CD14-positive monocyte (primary cell): Measurements from ENCODE around the gene KCNMB1. TPM values are rescaled to one million over a fixed set of nuclear protein-coding genes. Genes with fewer than 3 reads are reported as not detected.

Source experiments
- DNase-seq, 3 donors: peaks; one replicate each; pipeline ENCODE4 v3.0.0-alpha.2; 2011 to 2022
- H2AFZ ChIP-seq: 2 replicates; pipeline ENCODE4 v1.6.0; 2012; ENCODE audit warnings: mild to moderate bottlenecking, low read depth, low read length, inconsistent platforms; ENCODE audit not compliant: insufficient read depth, poor library complexity, severe bottlenecking
- H3K27ac ChIP-seq, 2 donors: 1 replicate in 1 of 2; 2 replicates in 1 of 2; pipeline ENCODE4 v1.5.1; 2012 to 2013; ENCODE audit warnings: low read length in 2 of 2, control low read depth in 1 of 2, inconsistent platforms in 1 of 2, low read depth in 1 of 2, mild to moderate bottlenecking in 1 of 2
- H3K27me3 ChIP-seq, 2 donors: one replicate each; pipeline versions ENCODE4 v1.6.0 to v1.6.1; 2011 to 2013; ENCODE audit warnings: low read length in 2 of 2; ENCODE audit not compliant: control insufficient read depth in 2 of 2, insufficient read depth in 2 of 2
- H3K36me3 ChIP-seq, 2 donors: replicated peaks in 1 of 2; 1 replicate in 1 of 2; 2 replicates in 1 of 2; pipeline versions ENCODE4 v1.5.1 to v1.6.1; 2012 to 2013; ENCODE audit warnings: low read length in 2 of 2, control low read depth in 1 of 2, inconsistent platforms in 1 of 2, mild to moderate bottlenecking in 1 of 2; ENCODE audit not compliant: insufficient read depth in 2 of 2, control insufficient read depth in 1 of 2
- H3K4me1 ChIP-seq, 2 donors: 1 replicate in 1 of 2; 2 replicates in 1 of 2; pipeline versions ENCODE4 v1.5.1 to v1.6.1; 2012 to 2013; ENCODE audit warnings: low read length in 2 of 2, control low read depth in 1 of 2, inconsistent platforms in 1 of 2, mild to moderate bottlenecking in 1 of 2, moderate library complexity in 1 of 2; ENCODE audit not compliant: insufficient read depth in 2 of 2, control insufficient read depth in 1 of 2
- H3K4me2 ChIP-seq: replicated peaks from 2 replicates; pipeline ENCODE3; 2012; ENCODE audit warnings: low read length, moderate library complexity, mild to moderate bottlenecking; ENCODE audit not compliant: poor library complexity, severe bottlenecking; ENCODE audit errors: extremely low read depth
- H3K4me3 ChIP-seq, 3 experiments: fragments of 200-600 bp in 1 of 3; sonication (generic) in 1 of 3; replicated peaks in 1 of 3; 1 replicate in 2 of 3; 2 replicates in 1 of 3; pipeline ENCODE4 v1.5.1; 2011 to 2013; ENCODE audit warnings: low read length in 3 of 3, mild to moderate bottlenecking in 3 of 3, control low read depth in 2 of 3, low read depth in 2 of 3, inconsistent platforms in 1 of 3, moderate library complexity in 1 of 3
- H3K79me2 ChIP-seq: 2 replicates; pipeline ENCODE4 v1.6.0; 2012; ENCODE audit warnings: mild to moderate bottlenecking, control low read depth, inconsistent platforms, low read length, moderate library complexity; ENCODE audit not compliant: insufficient read depth
- H3K9ac ChIP-seq: 2 replicates; pipeline ENCODE4 v1.6.0; 2017; ENCODE audit warnings: low read length, mild to moderate bottlenecking; ENCODE audit not compliant: insufficient read depth, poor library complexity, severe bottlenecking
- H3K9me3 ChIP-seq, 2 donors: replicated peaks in 1 of 2; 1 replicate in 1 of 2; 2 replicates in 1 of 2; pipeline versions ENCODE4 v1.5.1 to v1.6.1; 2012 to 2013; ENCODE audit warnings: low read length in 2 of 2, control low read depth in 1 of 2; ENCODE audit not compliant: control insufficient read depth in 1 of 2, insufficient read depth in 1 of 2
- H4K20me1 ChIP-seq: 2 replicates; pipeline ENCODE4 v1.6.0; 2012; ENCODE audit warnings: mild to moderate bottlenecking, low read length, control low read depth, moderate library complexity; ENCODE audit not compliant: insufficient read depth
- H3K27ac Mint-ChIP-seq, 7 donors: one replicate each; pipeline ENCODE4 v1.8.0; 2020; ENCODE audit warnings: mild to moderate bottlenecking in 7 of 7, mixed read lengths in 7 of 7, moderate library complexity in 6 of 7, inconsistent platforms in 2 of 7
- H3K27me3 Mint-ChIP-seq, 3 donors: one replicate each; pipeline ENCODE4 v1.8.0; 2021 to 2022; ENCODE audit warnings: low read depth in 3 of 3, mild to moderate bottlenecking in 3 of 3, mixed read lengths in 3 of 3, moderate library complexity in 3 of 3, inconsistent platforms in 1 of 3
- H3K36me3 Mint-ChIP-seq, 2 donors: one replicate each; pipeline ENCODE4 v1.8.0; 2020; ENCODE audit warnings: mixed read lengths in 2 of 2, inconsistent platforms in 1 of 2, mild to moderate bottlenecking in 1 of 2
- H3K4me1 Mint-ChIP-seq: one replicate; pipeline ENCODE4 v1.8.0; 2020; ENCODE audit warnings: mild to moderate bottlenecking, mixed read lengths
- H3K4me3 Mint-ChIP-seq, 2 donors: one replicate each; pipeline ENCODE4 v1.8.0; 2020; ENCODE audit warnings: mild to moderate bottlenecking in 2 of 2, mixed read lengths in 2 of 2, moderate library complexity in 1 of 2
- H3K9me3 Mint-ChIP-seq, 7 donors: one replicate each; pipeline ENCODE4 v1.8.0; 2020 to 2022; ENCODE audit warnings: mixed read lengths in 7 of 7, mild to moderate bottlenecking in 6 of 7, moderate library complexity in 6 of 7, inconsistent platforms in 2 of 7
- WGBS: methylation state at CpG from one replicate; pipeline ENCODE4 v1.1.5; 2013; ENCODE audit warnings: missing lambda C conversion rate; ENCODE audit not compliant: insufficient coverage; 5-methylcytosine and 5-hydroxymethylcytosine counted together
- intact Hi-C, 2 donors: fragments of 100-400 bp; cut with micrococcal nuclease; formaldehyde crosslinking; loops; one replicate each; pipeline versions ENCODE4 v1.15.0 to v1.15.1; 2023
- polyA plus RNA-seq, 3 donors: library from polyadenylated mRNA; depleted of rRNA in 1 of 3; unstranded in 2 of 3; stranded (reverse) in 1 of 3; fragments of 300-500 nt in 2 of 3; fragments of >200 nt in 1 of 3; fragmentation: Illumina TruSeq in 2 of 3; gene quantifications; 1 replicate in 2 of 3; 2 replicates in 1 of 3; pipeline ENCODE4 v1.2.3, GENCODE V29; 2012 to 2021
- TF ChIP-seq, protein P1 (sequence below): fragments of 200-600 bp; IDR thresholded peaks from one replicate; pipeline ENCODE4 v1.8.0; 2022; ENCODE audit warnings: antibody characterized with exemption, mild to moderate bottlenecking

The KCNMB1 gene
- polyA plus RNA-seq, 3 donors, result 0.79 to 20.8 (median 1.2) TPM

DNA sequence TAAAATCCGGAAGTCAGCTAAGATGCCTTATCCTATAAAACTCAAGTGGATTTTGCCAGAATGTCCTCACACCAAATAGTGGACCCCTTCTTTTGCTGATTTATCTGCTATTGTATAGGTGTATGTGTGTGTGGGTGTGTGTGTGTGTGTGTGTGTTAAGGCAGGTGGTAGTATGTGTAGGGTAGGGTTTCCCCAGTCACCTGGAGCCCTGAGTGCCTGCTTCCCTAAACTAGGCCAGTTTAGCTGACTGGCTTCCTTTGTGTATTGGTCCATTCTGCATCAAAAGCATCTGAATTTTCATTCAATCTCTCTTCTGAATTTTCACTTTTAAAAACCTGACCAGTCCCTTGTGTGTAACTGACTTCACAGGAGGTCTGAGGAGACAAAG lies 49.4 kb downstream of the KCNMB1 start:
- no peak overlapping the region for H3K4me3 ChIP-seq
- no peaks in the 10 kb centered on the region for H3K79me2 ChIP-seq
- TF ChIP-seq, protein P1, sequence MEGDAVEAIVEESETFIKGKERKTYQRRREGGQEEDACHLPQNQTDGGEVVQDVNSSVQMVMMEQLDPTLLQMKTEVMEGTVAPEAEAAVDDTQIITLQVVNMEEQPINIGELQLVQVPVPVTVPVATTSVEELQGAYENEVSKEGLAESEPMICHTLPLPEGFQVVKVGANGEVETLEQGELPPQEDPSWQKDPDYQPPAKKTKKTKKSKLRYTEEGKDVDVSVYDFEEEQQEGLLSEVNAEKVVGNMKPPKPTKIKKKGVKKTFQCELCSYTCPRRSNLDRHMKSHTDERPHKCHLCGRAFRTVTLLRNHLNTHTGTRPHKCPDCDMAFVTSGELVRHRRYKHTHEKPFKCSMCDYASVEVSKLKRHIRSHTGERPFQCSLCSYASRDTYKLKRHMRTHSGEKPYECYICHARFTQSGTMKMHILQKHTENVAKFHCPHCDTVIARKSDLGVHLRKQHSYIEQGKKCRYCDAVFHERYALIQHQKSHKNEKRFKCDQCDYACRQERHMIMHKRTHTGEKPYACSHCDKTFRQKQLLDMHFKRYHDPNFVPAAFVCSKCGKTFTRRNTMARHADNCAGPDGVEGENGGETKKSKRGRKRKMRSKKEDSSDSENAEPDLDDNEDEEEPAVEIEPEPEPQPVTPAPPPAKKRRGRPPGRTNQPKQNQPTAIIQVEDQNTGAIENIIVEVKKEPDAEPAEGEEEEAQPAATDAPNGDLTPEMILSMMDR, result no peak
- no peak for DNase-seq
- H3K27ac ChIP-seq, result no peak overlapping the region
- peaks cover 56% of the 10 kb centered on the region for H3K4me1 Mint-ChIP-seq
- peaks cover 55 to 60% of the 10 kb centered on the region in 2 donors for H3K4me1 ChIP-seq
- intact Hi-C loops, result loop anchor here (5.0 to 10.0 kb wide), 4 partner anchors 47 to 235 kb away; partner anchors contain the start of gene FOXI1 (in 1 of the 2)
- no peak overlapping the region for H3K4me3 Mint-ChIP-seq
- no peaks in the 10 kb centered on the region for H3K27me3 ChIP-seq
- peak overlapping the region in 2 of 7 donors; percentile 2 to 16 for H3K27ac Mint-ChIP-seq
- H3K36me3 Mint-ChIP-seq, result peaks cover 0 to 8% of the 10 kb centered on the region in 2 donors
- H2AFZ ChIP-seq, result no peak overlapping the region
- no CpG with 5 or more reads among the region's 1 CpG for WGBS
- peaks cover under 1 to 9% (median 1%) of the 10 kb centered on the region in 3 donors for H3K27me3 Mint-ChIP-seq
- no peaks in the 10 kb centered on the region for H3K9me3 ChIP-seq
- H3K4me2 ChIP-seq, result no peak overlapping the region
- no peaks in the 10 kb centered on the region for H4K20me1 ChIP-seq
- H3K9ac ChIP-seq, result no peak overlapping the region
- H3K9me3 Mint-ChIP-seq, result no peaks in the 10 kb centered on the region
- H3K36me3 ChIP-seq, result no peaks in the 10 kb centered on the region

DNA sequence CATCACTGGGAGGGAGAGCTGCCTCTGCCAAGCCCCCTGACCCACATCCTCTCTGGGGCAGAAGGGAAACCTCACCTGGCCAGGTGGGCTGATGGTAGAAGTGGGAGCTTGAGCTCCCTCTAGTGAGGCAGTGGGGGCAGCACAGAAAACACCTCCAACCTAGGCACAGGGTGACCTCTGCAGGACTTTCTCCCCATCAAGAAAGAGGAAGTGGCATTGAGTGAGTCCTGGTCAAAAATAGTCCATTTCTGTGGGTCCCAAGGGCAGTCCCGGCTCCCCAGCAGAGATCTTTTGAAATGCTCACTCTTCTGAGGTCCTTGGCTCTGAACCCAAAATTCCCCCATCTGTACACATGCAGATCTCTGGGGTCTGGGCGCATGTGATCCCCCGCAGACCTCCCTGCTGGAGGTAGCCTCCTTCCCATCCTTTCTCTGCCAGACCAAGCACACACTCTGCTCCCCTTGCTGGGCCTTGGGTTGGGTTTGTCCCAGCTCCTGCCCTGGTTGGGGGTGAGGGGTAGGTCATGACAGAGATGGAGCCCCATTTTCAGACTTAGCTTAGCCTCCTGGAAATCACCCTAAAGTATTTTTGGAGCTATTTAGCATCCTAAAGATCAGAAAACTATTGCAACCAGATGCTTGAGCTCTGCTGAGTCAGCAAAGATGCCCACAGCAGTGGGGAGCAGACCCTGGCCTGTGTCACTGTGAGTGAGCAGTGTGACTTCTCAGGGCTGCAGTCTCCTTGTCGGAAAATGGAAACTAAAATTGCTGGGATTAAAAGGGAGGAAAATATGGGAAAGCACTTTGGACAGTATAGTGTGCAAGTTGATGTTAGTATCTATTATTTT lies 50.0 kb downstream of the KCNMB1 start:
- no peak overlapping the region for H3K4me2 ChIP-seq
- H3K9me3 Mint-ChIP-seq, result no peaks in the 10 kb centered on the region

More for the DNA sequence above, 50.0 kb downstream of the KCNMB1 start:
- Mint-ChIP-seq H3K27ac (peak overlapping the region; percentile 3 to 89 (median 63)), H3K27me3 (peaks cover 0 to 9% (median 3%) of the 10 kb centered on the region in 3 donors), H3K36me3 (peaks cover 0 to 10% of the 10 kb centered on the region in 2 donors), H3K4me3 (no peak overlapping the region), H3K4me1 (peaks cover 62% of the 10 kb centered on the region)
- no peaks in the 10 kb centered on the region for H3K79me2 ChIP-seq
- no peaks in the 10 kb centered on the region for H3K27me3 ChIP-seq
- H3K9ac ChIP-seq, result no peak overlapping the region
- peaks cover 62 to 66% of the 10 kb centered on the region in 2 donors for H3K4me1 ChIP-seq
- no peaks in the 10 kb centered on the region for H4K20me1 ChIP-seq
- intact Hi-C loops, result loop anchor here (5.0 kb wide), 2 partner anchors 72 to 112 kb away; no protein-coding TSS in a partner anchor
- DNase-seq, result peak in 2 of 3 donors; percentile 76 to 83
- H3K9me3 ChIP-seq, result no peaks in the 10 kb centered on the region
- peak overlapping the region in 1 of 2 donors; percentile 39 for H3K27ac ChIP-seq
- H3K4me3 ChIP-seq, result no peak overlapping the region
- no peak overlapping the region for H2AFZ ChIP-seq
- TF ChIP-seq, protein P1, result peak; percentile 84
- 0% methylated on average over 1 of the region's 4 CpGs for WGBS
- no peaks in the 10 kb centered on the region for H3K36me3 ChIP-seq
